HG03025 (cell line): Measurements from ENCODE around the gene BTD.
A peak's percentile ranks its signal among the peaks of the same experiment; 100 is the strongest.

Source experiments
- ATAC-seq: cut with Tn5 transposase; IDR thresholded peaks from one replicate; pipeline ENCODE4 v1.9.1; 2021; ENCODE audit warnings: mild to moderate bottlenecking, moderate library complexity; ENCODE audit not compliant: unreplicated experiment, low FRiP score

BTD gene

DNA sequence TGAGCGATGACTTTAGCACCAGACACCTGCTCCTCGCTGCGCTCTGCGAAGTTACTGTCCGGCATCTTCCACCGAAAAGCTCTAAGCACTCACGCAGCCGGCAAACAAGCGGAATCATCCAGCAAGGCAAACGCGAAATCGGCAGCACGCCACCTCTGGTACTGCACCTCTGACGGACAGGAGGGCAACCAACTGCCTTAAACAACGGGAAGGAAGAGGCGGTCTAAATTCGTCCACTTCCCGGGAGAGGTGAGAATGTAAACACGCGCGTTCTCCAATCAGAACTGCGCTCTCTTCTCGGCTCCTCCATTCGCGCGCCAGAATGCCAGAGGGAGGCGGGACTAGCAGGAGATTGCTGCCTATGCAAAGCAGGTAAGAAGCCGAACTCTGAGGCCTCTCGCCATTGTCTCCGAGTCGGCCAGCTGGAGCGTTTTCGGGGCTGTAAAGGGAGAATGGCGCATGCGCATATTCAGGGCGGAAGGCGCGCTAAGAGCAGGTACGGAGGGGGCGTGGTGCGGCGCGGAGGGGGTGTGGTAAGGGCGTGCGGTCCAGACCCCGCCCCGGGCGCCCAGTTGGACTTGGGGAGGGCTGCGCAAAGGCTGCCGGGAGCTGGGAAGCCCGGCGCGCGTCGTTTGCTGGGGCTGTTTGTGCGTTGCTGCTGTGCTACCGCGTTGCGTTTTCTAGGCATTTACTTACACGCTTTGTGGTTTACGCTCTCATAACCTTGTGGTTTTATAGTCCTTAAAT lies at the start of gene BTD, which contains the start of gene HACL1:
Gene BTD (plus strand): TSS at position 347 of the 747 bp plus-strand sequence. CDS start 33,695 bp downstream, outside the sequence.
Gene HACL1 (minus strand): TSS at position 171 of the 747 bp plus-strand sequence. CDS start 106 bp downstream, at position 65.
- ATAC-seq: peak; percentile 88

DNA sequence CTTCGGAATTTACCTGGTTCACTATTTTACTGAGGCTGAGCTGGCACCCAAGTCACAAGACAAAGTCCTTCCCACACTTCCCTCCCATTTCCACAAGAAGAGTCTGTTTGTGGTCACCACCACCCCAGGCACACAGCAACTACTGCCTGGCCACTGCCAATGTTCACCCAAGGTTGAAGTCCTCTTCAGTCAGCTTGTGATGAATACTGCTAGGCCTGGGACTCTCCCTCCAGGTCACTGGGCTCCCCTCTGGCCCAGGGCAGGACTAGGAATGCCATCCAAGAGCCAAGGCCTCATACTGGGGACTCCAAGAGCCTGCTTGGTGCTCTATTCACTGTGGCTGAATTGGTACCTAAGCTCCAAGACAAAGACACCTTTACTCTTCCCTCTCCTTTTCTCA lies 49.6 kb upstream of the BTD start:
- no peak for ATAC-seq

- ATAC-seq: no peak
Measured at GRCh38 chr3:15553749-15554148, 47.8 kb upstream of the BTD start.

- ATAC-seq: peak; percentile 87
Measured at GRCh38 chr3:15556512-15556911, 45.0 kb upstream of the BTD start.

- ATAC-seq: no peak
Measured at GRCh38 chr3:15557511-15557946, 44.0 kb upstream of the BTD start.

- no peak for ATAC-seq
Measured at GRCh38 chr3:15558581-15558980, 43.0 kb upstream of the BTD start.

DNA sequence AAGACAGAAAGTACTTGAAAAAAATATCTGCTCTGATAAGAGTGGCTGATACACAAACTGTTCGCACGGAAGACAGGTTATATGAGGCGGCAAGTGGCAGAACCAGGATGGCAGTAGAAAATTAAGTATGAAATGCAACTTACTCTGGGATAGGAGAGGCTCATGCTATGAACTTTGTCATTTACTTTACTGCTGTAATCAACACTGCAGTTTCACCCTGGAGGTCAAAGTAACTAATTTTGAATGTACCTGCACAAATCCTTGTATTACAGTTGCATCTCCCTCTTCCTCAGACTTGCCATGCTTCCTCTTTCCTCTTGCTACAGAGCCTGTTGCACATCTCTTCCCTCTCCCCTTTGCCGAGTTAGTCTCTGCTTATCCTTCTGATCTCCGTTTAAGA lies 39.0 kb upstream of the BTD start:
- ATAC-seq: no peak

DNA sequence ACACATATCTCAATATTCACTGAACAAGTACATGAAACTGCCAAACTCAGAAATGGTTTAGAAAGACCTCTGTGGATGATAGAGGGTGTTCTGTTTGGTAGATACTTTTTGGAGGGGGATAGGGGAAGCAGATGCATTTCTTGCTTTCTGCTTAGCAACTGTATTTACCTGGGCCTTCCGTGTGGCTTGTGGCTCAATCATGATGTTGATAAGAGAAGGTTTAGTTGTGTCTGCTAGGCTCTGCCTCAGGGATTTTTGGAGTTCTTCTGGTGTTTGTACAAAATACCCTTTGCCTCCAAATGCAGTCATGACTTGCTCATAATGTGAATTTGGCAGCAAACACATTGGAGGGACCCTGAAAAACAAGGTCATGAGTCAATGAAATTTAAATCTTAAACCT lies 38.4 kb upstream of the BTD start:
- no peak for ATAC-seq

DNA sequence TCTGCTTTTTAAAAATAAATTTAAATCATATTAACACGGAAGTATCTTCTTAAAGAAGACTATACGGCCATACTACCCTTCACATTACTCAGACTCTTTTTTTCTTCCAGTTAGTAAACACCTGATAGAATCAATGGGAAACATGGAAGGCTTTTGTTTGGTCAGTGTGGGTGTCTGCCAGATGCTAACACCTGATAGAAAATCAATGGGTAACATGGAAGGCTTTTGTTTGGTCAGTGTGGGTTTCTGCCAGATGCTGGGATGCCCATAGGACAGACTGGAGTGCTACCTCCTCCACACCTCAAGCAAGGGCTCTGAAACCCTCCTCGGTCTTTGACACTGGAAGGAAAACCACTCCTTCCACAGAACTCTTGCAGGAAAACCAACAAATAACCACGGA lies 29.4 kb upstream of the BTD start:
- no peak for ATAC-seq

- no peak for ATAC-seq
Measured at GRCh38 chr3:15575446-15575845, 26.1 kb upstream of the BTD start.

- ATAC-seq: no peak
Measured at GRCh38 chr3:15576475-15576874, 25.1 kb upstream of the BTD start.

GRCh38 chr3:15578289-15578867 lies 23.2 kb upstream of the BTD start:
- ATAC-seq: no peak

DNA sequence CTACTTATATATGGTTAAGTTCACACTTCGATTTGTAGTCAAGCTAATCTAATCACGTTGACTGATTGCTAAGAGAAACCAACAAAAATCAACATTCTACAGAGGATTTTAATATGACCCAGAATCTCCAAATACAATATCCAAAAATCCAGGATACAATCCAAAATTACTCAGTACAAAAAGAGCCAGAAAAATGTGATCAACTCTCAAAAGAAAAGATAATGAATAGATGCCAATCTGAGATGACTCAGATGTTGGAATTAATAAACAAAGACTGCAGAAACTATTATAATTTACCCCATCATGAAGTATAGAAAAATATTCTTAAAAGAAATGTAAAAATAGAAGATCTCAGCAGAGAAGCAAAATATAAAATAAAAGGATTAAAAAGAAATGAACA lies 22.5 kb upstream of the BTD start:
- ATAC-seq: no peak

- no peak for ATAC-seq
Measured at GRCh38 chr3:15581471-15582394, 19.8 kb upstream of the BTD start.

DNA sequence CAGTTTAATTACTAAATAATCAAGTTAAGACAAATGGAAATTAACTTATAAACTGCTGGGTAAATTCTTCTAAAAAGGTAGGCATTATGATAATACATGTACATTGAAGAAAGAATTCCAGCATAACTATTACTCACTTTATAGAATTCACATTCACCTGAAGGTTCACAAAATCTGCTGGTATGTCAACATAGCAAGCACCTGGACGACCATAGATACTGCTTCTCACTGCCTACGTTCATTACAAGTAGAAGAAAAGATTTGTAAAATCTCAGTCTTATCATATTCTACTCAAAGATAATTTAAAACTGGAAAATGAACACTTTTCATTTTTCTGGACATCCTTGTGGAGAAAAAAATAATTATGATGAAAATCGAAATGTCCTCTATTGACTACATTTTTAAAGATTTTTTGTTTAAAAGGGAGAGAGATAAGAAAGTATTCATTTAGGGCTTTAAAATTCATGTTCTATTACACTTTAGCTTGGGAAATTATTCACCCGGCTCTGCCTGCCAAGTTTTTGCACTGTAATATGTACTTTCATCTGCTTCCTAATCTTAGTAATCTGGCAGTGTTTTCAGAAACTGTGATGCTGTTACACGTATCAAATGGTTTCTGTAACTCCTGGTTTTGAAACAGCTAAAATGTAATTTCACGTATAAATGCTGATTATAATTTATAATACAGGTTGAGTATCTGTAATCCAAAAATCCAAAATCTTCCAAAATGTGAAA lies 16.3 kb upstream of the BTD start:
- ATAC-seq: no peak

DNA sequence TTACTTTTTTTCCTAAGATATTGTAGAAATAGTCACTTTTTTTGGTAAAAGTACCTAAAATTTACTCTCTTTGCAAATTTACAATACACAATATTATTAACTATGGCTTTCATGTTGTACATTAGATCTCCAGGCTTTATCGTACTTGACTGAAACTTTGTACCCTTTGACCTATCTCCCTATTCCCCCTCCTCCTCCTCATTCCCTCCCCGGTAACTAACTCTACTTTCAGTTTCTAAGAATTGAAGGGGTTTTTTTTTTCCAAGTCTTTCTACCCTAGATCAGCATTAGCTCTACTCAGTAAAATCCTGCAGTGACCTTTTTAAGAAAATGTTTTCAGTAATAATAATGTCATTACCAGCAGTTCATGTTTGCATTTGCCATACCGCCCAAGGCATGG lies 10.3 kb upstream of the BTD start:
- ATAC-seq: no peak

DNA sequence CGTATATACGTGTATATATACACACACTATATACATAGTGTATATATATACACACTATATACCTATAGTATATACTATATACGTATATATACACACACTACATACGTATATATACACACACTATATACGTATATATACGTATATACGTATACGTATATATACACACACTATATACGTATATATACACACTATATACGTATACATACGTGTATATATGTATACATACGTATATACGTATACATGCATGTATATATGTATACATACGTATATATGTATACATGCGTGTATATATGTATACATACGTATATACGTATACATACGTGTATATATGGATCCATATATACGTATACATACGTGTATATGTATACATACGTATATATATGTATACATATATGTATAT lies 9.6 kb upstream of the BTD start:
- no peak for ATAC-seq

- no peak for ATAC-seq
Measured at GRCh38 chr3:15592968-15593367, 8.6 kb upstream of the BTD start.

DNA sequence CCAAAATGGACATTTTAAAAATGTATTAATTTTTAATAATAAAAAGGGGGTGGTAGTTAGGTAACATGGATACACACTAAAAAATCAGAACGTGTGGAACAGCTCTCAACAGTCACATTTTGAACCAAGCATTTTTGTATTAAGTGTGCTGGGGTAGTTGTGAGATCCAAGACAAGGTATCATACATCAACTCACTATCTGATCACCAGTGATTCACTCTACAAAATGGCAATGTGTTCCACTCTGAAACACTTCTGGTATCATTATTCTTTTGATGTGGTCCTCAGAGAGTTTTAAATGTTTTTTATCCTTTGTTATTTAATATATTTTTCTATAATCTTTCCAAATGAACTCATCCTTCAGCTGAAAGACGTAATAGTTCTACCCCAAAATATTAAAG lies 5.6 kb upstream of the BTD start:
- ATAC-seq: no peak

GRCh38 chr3:15601046-15601398 lies 523 bp upstream of the BTD start:
- ATAC-seq: peak; percentile 5

GRCh38 chr3:15602146-15602536 lies 596 bp downstream of the BTD start:
- ATAC-seq: peak; percentile 11
